ENCODE results near the gene CDK5. TPM values are rescaled to one million over a fixed set of nuclear protein-coding genes. Genes with fewer than 3 reads are reported as not detected.

The CDK5 gene
- total and polyA plus RNA-seq, 4 donors = 6.8 to 17.3 (median 9.2) TPM

DNA sequence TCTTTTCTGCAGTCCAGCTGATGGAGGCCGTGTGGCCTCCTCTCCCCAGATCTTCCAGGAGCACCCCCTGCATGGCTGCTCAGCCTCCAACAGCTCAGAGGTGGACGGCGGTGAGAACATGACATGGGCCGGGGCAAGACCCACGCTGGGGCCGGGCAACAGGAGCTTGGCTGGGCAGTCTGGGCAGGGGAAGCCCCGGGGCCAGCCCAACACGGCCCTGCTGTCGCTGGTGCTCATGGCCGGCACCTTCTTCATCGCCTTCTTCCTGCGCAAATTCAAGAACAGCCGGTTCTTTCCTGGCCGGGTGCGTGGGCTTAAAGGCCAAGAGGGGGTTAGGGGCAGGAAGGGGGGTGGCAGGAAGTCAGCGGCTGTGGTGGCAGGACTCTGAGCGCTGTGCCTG is 16.3 kb upstream of the CDK5 start:
- Histone ChIP-seq H3K4me1 (ENCODE audit: control insufficient read depth in 5 of 5, insufficient read depth in 5 of 5, low read length in 5 of 5) (peaks cover 0 to 9% (median 5%) of the 10 kb centered on the region in 5 donors), H3K27ac (ENCODE audit: low read depth in 1 of 2, low read length in 1 of 2) (no peak overlapping the region), H3K9ac (ENCODE audit: insufficient read depth in 1 of 2, low read length in 2 of 2) (no peak overlapping the region), H3K9me3 (ENCODE audit: control insufficient read depth in 4 of 4, insufficient read depth in 3 of 4, low read length in 3 of 4) (no peaks in the 10 kb centered on the region), H3K4me3 (no peak overlapping the region), H3K36me3 (ENCODE audit: control insufficient read depth in 4 of 4, insufficient read depth in 4 of 4, low read length in 4 of 4) (peaks cover 23 to 65% (median 32%) of the 10 kb centered on the region in 4 donors), H3K27me3 (ENCODE audit: control insufficient read depth in 3 of 3, insufficient read depth in 3 of 3, low read length in 2 of 3) (no peaks in the 10 kb centered on the region)
- no peak for DNase-seq
- ATAC-seq (ENCODE audit: insufficient read depth, low FRiP score) = no peak
- no peak for TF ChIP-seq CTCF (IDR thresholded peaks at IDR 0.05; ENCODE audit: control extremely low read depth, extremely low read depth)
- WGBS, 2 donors = 85 to 91% methylated on average over 17 of the region's 17 CpGs

- Histone ChIP-seq H3K4me1 (ENCODE audit: control insufficient read depth in 5 of 5, insufficient read depth in 5 of 5, low read length in 5 of 5) (no peaks in the 10 kb centered on the region), H3K27ac (ENCODE audit: low read depth in 1 of 2, low read length in 1 of 2) (no peak overlapping the region), H3K9me3 (ENCODE audit: control insufficient read depth in 4 of 4, insufficient read depth in 3 of 4, low read length in 3 of 4) (no peaks in the 10 kb centered on the region), H3K4me3 (no peak overlapping the region), H3K27me3 (ENCODE audit: control insufficient read depth in 3 of 3, insufficient read depth in 3 of 3, low read length in 2 of 3) (no peaks in the 10 kb centered on the region), H3K9ac (ENCODE audit: insufficient read depth in 1 of 2, low read length in 2 of 2) (no peak overlapping the region), H3K36me3 (ENCODE audit: control insufficient read depth in 4 of 4, insufficient read depth in 4 of 4, low read length in 4 of 4) (peaks cover 31 to 80% (median 38%) of the 10 kb centered on the region in 4 donors)
- ATAC-seq (ENCODE audit: insufficient read depth, low FRiP score) (no peak), DNase-seq (no peak)
- no peak for TF ChIP-seq CTCF (IDR thresholded peaks at IDR 0.05; ENCODE audit: control extremely low read depth, extremely low read depth)
- WGBS, 2 donors = 95 to 97% methylated on average over 37 to 39 of the region's 39 CpGs
These were observed 13.6 kb upstream of the CDK5 start for GRCh38 chr7:151071032-151071866.

DNA sequence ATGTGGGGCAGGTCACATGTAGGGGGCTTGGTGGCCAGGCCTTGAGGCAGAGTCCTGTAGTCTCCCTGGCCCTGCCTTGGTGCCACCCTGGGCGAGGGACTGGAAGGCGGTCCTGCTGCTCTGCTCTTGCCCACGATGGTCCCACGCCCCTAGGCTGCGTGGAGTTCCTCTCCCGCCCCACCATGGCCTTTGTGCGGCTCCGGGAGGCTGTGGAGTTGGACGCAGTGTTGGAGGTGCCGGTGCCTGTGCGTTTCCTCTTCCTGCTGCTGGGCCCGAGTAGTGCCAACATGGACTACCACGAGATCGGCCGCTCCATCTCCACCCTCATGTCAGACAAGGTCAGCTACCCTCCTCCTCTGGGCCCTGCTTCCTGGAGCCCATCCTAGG is 12.9 kb upstream of the CDK5 start:
- Histone ChIP-seq H3K4me3 (no peak overlapping the region), H3K9me3 (ENCODE audit: control insufficient read depth in 4 of 4, insufficient read depth in 3 of 4, low read length in 3 of 4) (no peaks in the 10 kb centered on the region), H3K9ac (ENCODE audit: insufficient read depth in 1 of 2, low read length in 2 of 2) (no peak overlapping the region), H3K36me3 (ENCODE audit: control insufficient read depth in 4 of 4, insufficient read depth in 4 of 4, low read length in 4 of 4) (peaks cover 25 to 80% (median 38%) of the 10 kb centered on the region in 4 donors), H3K4me1 (ENCODE audit: control insufficient read depth in 5 of 5, insufficient read depth in 5 of 5, low read length in 5 of 5) (no peaks in the 10 kb centered on the region), H3K27me3 (ENCODE audit: control insufficient read depth in 3 of 3, insufficient read depth in 3 of 3, low read length in 2 of 3) (no peaks in the 10 kb centered on the region), H3K27ac (ENCODE audit: low read depth in 1 of 2, low read length in 1 of 2) (no peak overlapping the region)
- 93 to 96% methylated on average over 15 of the region's 15 CpGs for WGBS, 2 donors
- no peak for ATAC-seq (ENCODE audit: insufficient read depth, low FRiP score)
- no peak for TF ChIP-seq CTCF (IDR thresholded peaks at IDR 0.05; ENCODE audit: control extremely low read depth, extremely low read depth)
- no peak for DNase-seq

All from lung (tissue), 12 donors.